SK-N-MC (cell line): ENCODE results near the gene VAV2.

Experiments used
- EZH2 ChIP-seq: fragments of 200-600 bp; sonication (generic); IDR thresholded peaks from one replicate; pipeline ENCODE4 v1.6.1; 2017; ENCODE audit warnings: antibody characterized with exemption
- FOXP2 ChIP-seq: optimal IDR thresholded peaks from 2 replicates; pipeline ENCODE3; 2011; ENCODE audit warnings: mild to moderate bottlenecking, moderate library complexity; ENCODE audit not compliant: insufficient read depth; ENCODE audit errors: extremely low read length, control extremely low read depth
- POLR2AphosphoS5 ChIP-seq: IDR thresholded peaks from 2 replicates; pipeline ENCODE4 v1.6.1; 2012; ENCODE audit warnings: mild to moderate bottlenecking, low read depth, low read length, borderline replicate concordance

DNA sequence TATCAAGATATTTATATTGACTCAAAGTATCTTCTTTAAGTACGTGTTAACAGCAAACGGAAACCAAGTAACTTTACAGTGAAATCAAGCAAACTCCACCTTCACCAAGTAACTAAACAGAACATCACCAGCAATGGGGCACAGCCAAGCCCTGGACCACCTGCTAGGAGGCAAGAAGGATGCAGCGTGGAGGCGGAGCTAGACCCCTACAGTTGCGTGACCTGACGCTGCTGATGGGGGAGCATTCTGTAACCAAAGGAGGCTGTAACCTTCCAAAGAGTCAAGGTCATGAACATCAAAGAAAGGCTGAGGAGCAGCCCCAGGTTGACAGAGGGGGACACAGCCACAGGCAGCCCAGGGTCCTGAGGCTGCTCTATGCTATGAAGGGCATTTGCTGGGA, 6.1 kb downstream of the VAV2 start:
- TF ChIP-seq EZH2 (no peak), POLR2AphosphoS5 (no peak), FOXP2 (no peak)
